HG03442 (cell line): Measurements from ENCODE around the gene ZNF213.
"Not testable (repeated sequence)": the region's sequence is repeated elsewhere in the genome, so short reads cannot be mapped to it uniquely, and the experiment has no call there.

Source experiments
- ATAC-seq: cut with Tn5 transposase; IDR thresholded peaks from one replicate; pipeline ENCODE4 v1.9.1; 2021; ENCODE audit warnings: mild to moderate bottlenecking, moderate library complexity; ENCODE audit not compliant: unreplicated experiment

The ZNF213 gene

GRCh38 chr16:3148256-3149192 is 13.7 kb downstream of the ZNF213 start:
- no peak for ATAC-seq

- no peak for ATAC-seq
These were observed 14.3 kb downstream of the ZNF213 start for GRCh38 chr16:3149193-3149530.

- peak; percentile 1 for ATAC-seq
These were observed 15.0 kb downstream of the ZNF213 start for GRCh38 chr16:3149630-3150345.

- ATAC-seq: peak; percentile 69
These were observed 15.8 kb downstream of the ZNF213 start for GRCh38 chr16:3150346-3151218.

- ATAC-seq: no peak
These were observed 17.1 kb downstream of the ZNF213 start for GRCh38 chr16:3152027-3152276.

- no peak for ATAC-seq
These were observed 17.6 kb downstream of the ZNF213 start for GRCh38 chr16:3152277-3152990.

GRCh38 chr16:3152991-3153368 is 18.2 kb downstream of the ZNF213 start:
- ATAC-seq: no peak

GRCh38 chr16:3155181-3155580 is 20.4 kb downstream of the ZNF213 start:
- no peak for ATAC-seq

- ATAC-seq: no peak
These were observed 21.1 kb downstream of the ZNF213 start for GRCh38 chr16:3155972-3156371.

GRCh38 chr16:3157229-3158025 is 22.6 kb downstream of the ZNF213 start:
- ATAC-seq: no peak

GRCh38 chr16:3158026-3158509 is 23.2 kb downstream of the ZNF213 start:
- no peak for ATAC-seq

GRCh38 chr16:3158510-3159314 is 23.9 kb downstream of the ZNF213 start:
- no peak for ATAC-seq

- no peak for ATAC-seq
These were observed 26.6 kb downstream of the ZNF213 start for GRCh38 chr16:3161235-3162018.

GRCh38 chr16:3164121-3164991 is 29.5 kb downstream of the ZNF213 start:
- no peak for ATAC-seq

GRCh38 chr16:3165111-3165822 is 30.4 kb downstream of the ZNF213 start:
- ATAC-seq: no peak

GRCh38 chr16:3166505-3166886 is 31.7 kb downstream of the ZNF213 start:
- ATAC-seq: no peak

GRCh38 chr16:3168729-3169128 is 33.9 kb downstream of the ZNF213 start:
- ATAC-seq: not testable (repeated sequence)
